Measurements from ENCODE around the gene CUL9.

The CUL9 gene

GRCh38 chr6:43173591-43174262 lies 8.3 kb upstream of the CUL9 start:
- DNase-seq: peak; percentile 26

DNA sequence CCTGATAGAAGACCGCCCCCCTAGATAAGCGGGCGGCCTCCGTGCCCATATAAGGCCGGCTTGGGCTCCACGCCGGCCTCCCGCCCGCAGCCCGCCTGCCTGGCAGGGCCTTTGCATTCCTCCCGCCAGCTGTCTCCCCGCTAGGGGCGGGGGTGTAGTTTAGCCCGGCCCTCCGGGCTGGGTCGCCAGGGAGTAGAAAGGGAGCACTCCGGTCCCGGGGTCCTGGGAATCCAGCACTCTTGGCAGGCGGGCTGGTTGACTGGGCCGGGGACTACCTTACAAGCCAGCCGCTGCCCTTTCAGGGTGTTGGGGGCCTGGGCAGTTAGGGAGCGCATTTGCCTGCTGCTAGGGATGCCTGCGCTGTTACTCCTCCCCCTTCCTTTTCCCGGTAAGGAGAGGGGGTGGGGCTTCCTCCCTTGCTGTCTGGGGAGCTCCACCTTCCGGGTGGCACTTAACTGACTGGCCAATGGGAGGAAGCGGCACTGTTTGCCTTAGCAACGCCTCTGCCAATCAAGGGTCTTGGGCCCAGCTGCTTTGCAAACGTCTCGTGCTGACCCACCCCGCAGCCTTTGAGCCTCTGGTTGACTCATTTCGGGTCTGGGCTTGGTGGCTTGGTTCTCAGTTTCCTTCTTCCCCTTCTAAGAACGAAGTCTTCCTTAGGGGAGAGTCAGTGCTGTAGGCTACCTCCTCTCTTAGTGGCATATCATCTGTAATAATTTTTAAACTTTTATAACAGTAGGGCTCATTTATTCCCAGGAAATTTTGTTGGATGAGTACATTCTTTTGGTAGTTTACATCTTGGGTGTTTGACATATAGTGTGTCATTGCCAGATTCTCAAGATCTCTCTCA lies 7.5 kb upstream of the CUL9 start:
- peak; percentile 99 for DNase-seq

- DNase-seq: no peak
Measured at GRCh38 chr6:43175676-43176422, 6.1 kb upstream of the CUL9 start.

GRCh38 chr6:43176423-43176786 lies 5.6 kb upstream of the CUL9 start:
- no peak for DNase-seq

DNA sequence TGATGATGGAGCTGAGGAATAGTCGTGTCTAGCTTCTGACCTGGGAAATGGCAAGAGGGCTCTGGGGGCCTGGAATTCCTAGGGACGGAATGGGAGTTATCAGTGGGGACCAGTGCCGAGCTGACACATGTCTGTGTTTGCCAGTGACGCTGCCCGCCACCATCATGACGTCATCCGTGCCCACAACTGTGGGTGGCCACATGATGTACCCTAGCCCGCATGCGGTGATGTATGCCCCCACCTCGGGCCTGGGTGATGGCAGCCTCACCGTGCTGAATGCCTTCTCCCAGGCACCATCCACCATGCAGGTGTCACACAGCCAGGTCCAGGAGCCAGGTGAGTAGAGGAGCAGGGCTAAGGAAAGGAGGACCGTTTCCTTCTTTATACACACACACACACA lies 3.8 kb upstream of the CUL9 start:
- no peak for DNase-seq

DNA sequence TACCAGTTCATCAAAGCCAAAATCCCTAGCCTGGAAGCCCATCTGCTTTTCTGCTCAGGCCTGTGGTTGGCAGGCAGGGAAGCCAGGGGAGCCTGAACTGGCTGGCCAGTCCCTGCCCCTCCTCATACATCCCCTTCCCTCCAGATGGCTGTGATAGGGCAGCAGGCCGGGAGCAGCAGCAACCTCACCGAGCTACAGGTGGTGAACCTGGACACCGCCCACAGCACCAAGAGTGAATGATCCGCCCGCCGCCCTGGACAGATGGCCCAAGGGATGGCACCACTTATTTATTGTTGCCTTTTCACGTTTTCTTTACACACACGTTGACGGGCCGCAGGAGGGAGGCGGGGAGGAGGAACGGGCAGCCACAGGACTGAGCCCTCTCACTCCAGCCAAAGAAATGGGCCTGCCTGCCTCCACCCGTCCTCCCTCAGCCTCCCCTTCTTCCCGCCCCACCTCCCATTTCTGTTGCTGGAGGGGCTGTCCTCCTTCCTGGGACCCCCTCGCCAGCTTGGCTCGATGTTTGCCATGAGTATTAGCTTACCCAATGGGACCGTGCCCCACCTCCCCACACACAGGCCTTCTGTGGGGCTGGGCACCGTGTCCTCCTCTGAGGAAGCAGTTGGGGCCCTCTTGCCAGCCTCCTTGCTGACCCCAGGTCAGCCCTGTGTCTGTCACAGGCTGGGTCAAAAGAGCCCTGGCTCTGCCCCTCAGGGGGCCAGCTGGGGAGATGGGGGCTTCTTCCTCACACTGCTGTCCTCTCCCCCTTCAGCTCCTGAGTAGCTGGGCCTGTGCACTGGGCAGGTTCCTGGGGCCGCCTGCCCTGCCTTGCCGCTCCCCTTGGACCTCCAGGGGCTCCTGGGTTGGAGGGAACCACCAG lies 2.8 kb upstream of the CUL9 start:
- no peak for DNase-seq

DNA sequence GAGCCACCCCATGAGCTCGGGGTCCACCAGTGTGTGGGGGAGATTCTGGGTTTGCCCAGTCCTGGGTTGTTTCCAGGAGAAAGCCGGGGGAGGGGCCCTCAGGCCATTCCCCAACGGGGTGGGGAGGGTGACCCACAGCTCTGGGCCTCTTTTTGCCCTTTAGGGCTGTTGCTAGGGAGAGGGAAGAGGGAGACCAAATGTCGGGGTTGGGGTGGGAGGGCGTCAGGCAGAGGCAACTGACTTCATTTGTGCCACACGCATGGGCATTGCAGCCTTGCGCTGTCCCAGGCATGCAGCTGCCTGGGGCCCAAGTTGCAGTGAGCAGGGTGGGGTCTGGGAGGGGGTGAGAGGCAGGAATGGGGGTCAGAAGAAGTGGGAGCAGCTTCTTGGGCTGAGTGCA lies 1.9 kb upstream of the CUL9 start:
- no peak for DNase-seq

DNA sequence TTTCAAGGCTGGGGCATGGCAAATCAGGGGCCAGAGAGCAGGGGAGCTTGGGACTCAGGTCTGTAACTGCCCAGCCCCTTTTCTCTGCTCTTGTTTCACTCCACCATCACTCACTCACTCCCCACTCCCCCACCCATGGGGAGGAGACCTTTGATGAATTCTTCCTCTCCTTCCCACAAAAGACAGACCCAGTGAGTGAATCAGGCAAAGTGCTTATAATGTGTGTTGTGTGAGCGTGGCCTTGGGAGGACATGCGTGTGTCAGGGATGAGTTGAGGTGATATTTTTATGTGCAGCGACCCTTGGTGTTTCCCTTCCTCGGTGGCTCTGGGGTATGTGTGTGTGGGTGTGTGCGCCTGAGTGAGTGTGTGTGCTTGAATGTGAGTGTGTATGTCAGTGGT lies 1.0 kb upstream of the CUL9 start:
- peak; percentile 43 for DNase-seq

DNA sequence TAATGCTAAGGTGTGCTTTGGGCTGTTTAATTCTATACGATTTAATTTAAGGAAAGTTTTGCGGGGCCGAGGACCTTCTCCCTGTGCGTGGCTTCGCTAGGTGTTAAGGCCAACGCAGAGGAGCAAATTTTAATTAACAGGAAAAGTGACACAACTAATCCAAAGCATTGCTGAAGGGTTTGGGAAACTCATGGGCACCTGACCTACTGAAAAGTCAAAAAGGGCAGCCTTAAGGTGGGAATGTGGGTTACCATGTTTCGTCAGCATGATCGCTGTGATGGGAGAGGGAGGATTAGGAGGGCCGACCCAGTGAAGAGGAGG lies 415 bp upstream of the CUL9 start:
- DNase-seq: no peak

DNA sequence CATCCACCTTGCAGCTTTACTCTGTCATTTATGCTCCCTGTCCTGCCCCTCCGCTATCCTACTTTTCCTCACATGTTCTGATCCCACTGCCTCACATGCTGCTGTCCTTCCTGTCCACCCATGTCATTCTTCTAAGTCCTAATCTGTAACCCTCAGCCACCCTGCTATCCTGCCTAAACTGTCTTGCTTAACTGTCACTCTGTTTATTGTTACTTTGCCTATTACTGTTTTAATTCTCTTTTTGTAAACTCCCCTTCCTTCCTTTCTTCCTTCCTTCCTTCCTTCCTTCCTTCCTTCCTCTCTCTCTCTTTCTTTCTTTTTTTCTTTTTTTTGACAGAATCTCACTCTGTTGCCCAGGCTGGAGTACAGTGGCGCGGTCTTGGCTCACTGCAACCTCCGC lies 1.4 kb downstream of the CUL9 start:
- DNase-seq: no peak

DNA sequence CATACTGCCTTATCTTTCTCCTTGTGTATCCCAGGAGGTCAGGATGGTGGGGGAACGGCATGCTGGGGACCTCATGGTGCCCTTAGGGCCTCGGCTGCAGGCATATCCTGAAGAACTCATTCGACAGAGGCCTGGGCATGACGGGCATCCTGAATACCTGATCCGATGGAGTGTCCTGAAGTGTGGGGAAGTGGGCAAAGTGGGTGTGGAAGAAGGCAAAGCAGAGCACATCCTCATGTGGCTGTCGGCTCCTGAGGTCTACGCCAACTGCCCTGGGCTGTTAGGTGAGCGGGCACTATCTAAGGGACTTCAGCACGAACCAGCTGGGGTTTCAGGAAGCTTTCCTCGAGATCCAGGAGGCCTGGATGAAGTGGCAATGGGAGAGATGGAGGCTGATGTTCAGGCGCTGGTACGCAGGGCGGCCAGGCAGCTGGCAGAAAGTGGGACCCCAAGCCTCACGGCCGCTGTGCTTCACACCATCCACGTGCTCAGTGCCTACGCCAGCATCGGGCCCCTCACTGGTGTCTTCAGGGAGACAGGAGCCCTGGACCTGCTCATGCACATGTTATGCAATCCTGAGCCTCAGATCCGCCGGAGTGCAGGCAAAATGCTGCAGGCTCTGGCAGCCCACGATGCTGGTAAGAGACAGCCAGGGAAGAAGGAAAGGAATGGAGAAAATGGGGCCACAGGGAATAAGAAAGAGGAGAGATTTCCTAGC lies 2.4 kb downstream of the CUL9 start:
- no peak for DNase-seq

GRCh38 chr6:43185391-43185985 lies 3.5 kb downstream of the CUL9 start:
- no peak for DNase-seq

- DNase-seq: no peak
Measured at GRCh38 chr6:43186019-43186418, 4.0 kb downstream of the CUL9 start.

- DNase-seq: no peak
Measured at GRCh38 chr6:43186706-43187105, 4.7 kb downstream of the CUL9 start.

DNA sequence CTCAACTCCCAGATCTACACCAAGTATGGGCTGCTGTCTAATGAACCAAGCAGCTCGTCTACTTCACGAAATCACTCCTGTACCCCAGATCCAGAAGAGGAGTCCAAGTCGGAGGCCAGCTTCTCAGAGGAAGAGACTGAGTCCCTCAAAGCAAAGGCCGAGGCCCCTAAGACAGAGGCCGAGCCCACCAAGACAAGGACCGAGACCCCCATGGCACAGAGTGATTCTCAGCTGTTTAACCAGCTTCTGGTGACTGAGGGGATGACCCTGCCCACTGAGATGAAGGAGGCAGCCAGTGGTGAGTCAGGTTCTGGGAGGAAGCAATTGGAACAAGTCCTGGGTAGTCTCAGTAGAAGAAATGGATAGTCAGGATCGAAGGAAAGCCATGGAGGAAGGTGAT lies 5.8 kb downstream of the CUL9 start:
- no peak for DNase-seq

DNA sequence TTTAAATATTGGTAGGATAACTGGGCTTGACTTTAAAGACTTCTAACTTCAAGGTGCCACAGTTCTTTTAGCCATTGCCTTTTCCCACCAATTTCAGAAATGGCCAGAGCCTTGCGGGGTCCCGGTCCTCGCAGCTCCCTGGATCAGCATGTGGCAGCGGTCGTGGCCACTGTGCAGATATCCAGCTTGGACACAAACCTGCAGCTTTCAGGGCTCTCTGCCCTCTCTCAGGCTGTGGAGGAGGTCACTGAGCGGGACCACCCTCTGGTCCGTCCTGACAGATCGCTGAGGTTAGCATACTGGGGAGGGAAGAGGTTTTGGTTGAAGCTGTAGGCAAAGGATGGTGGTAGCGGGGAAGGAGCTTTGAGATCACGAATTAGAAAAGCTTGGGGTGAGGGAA lies 6.4 kb downstream of the CUL9 start:
- DNase-seq: no peak

DNA sequence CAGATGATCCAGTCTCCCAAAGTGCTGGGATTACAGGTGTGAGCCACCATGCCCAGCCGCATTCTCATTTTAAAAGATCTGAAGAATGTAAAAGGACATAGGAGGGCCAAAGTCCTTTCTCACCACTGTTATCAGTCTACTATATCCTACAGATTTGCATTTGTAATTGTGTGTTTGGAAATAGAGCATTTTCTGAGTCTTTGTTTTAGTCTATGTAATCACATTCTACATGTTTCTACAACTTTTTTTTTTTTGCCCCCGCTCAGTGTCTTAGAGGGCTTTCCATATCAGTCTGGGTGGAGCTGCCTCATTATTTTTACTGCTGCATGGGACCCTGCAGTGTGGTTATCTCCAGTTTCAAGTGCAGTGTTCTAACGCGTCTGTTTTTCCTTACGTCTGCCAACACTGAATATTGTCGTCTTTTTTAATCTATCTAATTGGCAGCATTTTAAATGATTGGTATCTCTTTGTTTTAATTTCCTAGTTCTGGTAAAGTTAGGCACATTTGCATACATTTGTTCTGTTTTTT lies 7.8 kb downstream of the CUL9 start:
- DNase-seq: no peak

GRCh38 chr6:43192911-43193310 lies 10.9 kb downstream of the CUL9 start:
- DNase-seq: no peak

GRCh38 chr6:43193929-43194328 lies 11.9 kb downstream of the CUL9 start:
- no peak for DNase-seq

DNA sequence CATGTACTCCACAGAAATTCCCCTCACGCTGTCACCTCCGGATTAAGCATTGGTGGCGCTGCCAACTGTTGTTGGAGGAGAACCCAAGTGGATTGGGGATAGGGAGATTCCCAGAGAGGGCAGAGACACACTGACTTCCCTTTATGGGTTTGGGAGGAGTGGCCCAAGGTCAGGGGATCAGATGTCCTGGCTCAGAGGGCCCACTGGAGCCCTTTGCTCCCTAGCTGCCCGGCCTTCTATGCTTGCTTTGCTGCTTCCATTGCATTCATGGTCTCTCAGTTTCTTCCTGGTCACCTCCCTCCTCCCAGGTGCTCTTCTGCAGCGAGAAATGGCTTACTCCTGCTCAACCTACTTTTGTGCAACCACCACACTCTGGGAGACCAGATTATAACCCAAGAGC lies 14.3 kb downstream of the CUL9 start:
- DNase-seq: no peak

DNA sequence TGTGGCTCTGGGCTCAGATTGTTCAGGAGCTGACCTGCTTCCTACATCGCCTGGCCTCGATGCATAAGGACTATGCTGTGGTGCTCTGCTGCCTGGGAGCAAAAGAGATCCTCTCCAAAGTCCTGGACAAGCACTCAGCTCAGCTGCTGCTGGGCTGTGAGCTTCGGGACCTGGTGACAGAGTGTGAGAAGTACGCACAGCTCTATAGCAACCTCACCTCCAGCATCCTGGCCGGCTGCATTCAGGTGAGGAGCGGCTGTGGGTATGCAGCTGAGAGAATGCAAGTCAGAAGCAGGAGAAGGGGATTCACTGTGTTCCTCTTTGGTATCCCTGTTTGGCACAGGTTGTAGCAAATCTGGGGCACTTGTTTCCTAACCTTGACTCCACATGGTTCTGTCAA lies 17.9 kb downstream of the CUL9 start:
- DNase-seq: no peak

- no peak for DNase-seq
Measured at GRCh38 chr6:43200541-43200940, 18.5 kb downstream of the CUL9 start.

Measured in fibroblast of skin of right biceps (primary cell).